Nephron (organoid): ENCODE data around the gene CCBE1.

Experiments used
- H3K27ac Mint-ChIP-seq, 3 experiments: 2 replicates each; pipeline ENCODE4 v1.8.0; 2020; ENCODE audit warnings: mixed read lengths in 3 of 3, mild to moderate bottlenecking in 2 of 3, moderate library complexity in 1 of 3
- H3K27me3 Mint-ChIP-seq: 2 replicates; pipeline ENCODE4 v1.8.0; 2021; ENCODE audit warnings: low read depth, mild to moderate bottlenecking, moderate library complexity, mixed read lengths
- H3K36me3 Mint-ChIP-seq: 2 replicates; pipeline ENCODE4 v1.8.0; 2020; ENCODE audit warnings: low read depth, mixed read lengths
- H3K4me1 Mint-ChIP-seq: 2 replicates; pipeline ENCODE4 v1.8.0; 2020; ENCODE audit warnings: mixed read lengths
- H3K4me3 Mint-ChIP-seq, 3 experiments: 2 replicates each; pipeline ENCODE4 v1.8.0; 2020; ENCODE audit warnings: mild to moderate bottlenecking in 3 of 3, mixed read lengths in 3 of 3, moderate library complexity in 2 of 3
- H3K9me3 Mint-ChIP-seq: 2 replicates; pipeline ENCODE4 v1.8.0; 2020; ENCODE audit warnings: mixed read lengths
- CTCF ChIP-seq, 3 experiments: fragments of 200-600 bp; sonication (generic); IDR thresholded peaks; one replicate each; pipeline ENCODE4 v1.5.0; 2021; ENCODE audit warnings: antibody characterized with exemption in 3 of 3; ENCODE audit not compliant: unreplicated experiment in 3 of 3

The CCBE1 gene

GRCh38 chr18:59460072-59460420, 237.2 kb downstream of the CCBE1 start:
- Mint-ChIP-seq H3K4me3 (no peak overlapping the region), H3K4me1 (peaks cover 24% of the 10 kb centered on the region), H3K36me3 (peaks cover 29% of the 10 kb centered on the region), H3K27ac (peak overlapping the region; percentile 63 to 80 (median 80)), H3K9me3 (no peaks in the 10 kb centered on the region), H3K27me3 (peaks cover 9% of the 10 kb centered on the region)
- no peak for TF ChIP-seq CTCF (IDR thresholded peaks at IDR 0.05; ENCODE audit: unreplicated experiment in 3 of 3)

GRCh38 chr18:59459369-59460071, 237.7 kb downstream of the CCBE1 start:
- peaks cover 29% of the 10 kb centered on the region for H3K4me1 Mint-ChIP-seq
- peak overlapping the region; percentile 63 to 80 (median 80) for H3K27ac Mint-ChIP-seq
- peak; percentile 53 to 70 (median 59) for TF ChIP-seq CTCF (IDR thresholded peaks at IDR 0.05; ENCODE audit: unreplicated experiment in 3 of 3)
- no peaks in the 10 kb centered on the region for H3K9me3 Mint-ChIP-seq
- H3K27me3 Mint-ChIP-seq, result peaks cover 9% of the 10 kb centered on the region
- peaks cover 34% of the 10 kb centered on the region for H3K36me3 Mint-ChIP-seq
- no peak overlapping the region for H3K4me3 Mint-ChIP-seq

- Mint-ChIP-seq H3K27ac (no peak overlapping the region), H3K36me3 (peaks cover 34% of the 10 kb centered on the region), H3K4me1 (peaks cover 29% of the 10 kb centered on the region), H3K9me3 (no peaks in the 10 kb centered on the region), H3K4me3 (no peak overlapping the region), H3K27me3 (peaks cover 9% of the 10 kb centered on the region)
- TF ChIP-seq CTCF (IDR thresholded peaks at IDR 0.05; ENCODE audit: unreplicated experiment in 3 of 3), result no peak
These were observed 238.6 kb downstream of the CCBE1 start for GRCh38 chr18:59458575-59458974.

GRCh38 chr18:59456657-59457056, 240.6 kb downstream of the CCBE1 start:
- peaks cover 9% of the 10 kb centered on the region for H3K27me3 Mint-ChIP-seq
- TF ChIP-seq CTCF (IDR thresholded peaks at IDR 0.05; ENCODE audit: unreplicated experiment in 3 of 3), result no peak
- H3K27ac Mint-ChIP-seq, result no peak overlapping the region
- H3K4me3 Mint-ChIP-seq, result no peak overlapping the region
- peaks cover 42% of the 10 kb centered on the region for H3K36me3 Mint-ChIP-seq
- peaks cover 29% of the 10 kb centered on the region for H3K4me1 Mint-ChIP-seq
- no peaks in the 10 kb centered on the region for H3K9me3 Mint-ChIP-seq

- H3K36me3 Mint-ChIP-seq, result peaks cover 41% of the 10 kb centered on the region
- no peak for TF ChIP-seq CTCF (IDR thresholded peaks at IDR 0.05; ENCODE audit: unreplicated experiment in 3 of 3)
- peaks cover 9% of the 10 kb centered on the region for H3K27me3 Mint-ChIP-seq
- H3K9me3 Mint-ChIP-seq, result no peaks in the 10 kb centered on the region
- H3K27ac Mint-ChIP-seq, result peak overlapping the region in 2 of 3 experiments; percentile 2 to 4
- no peak overlapping the region for H3K4me3 Mint-ChIP-seq
- peaks cover 24% of the 10 kb centered on the region for H3K4me1 Mint-ChIP-seq
These were observed 241.4 kb downstream of the CCBE1 start for GRCh38 chr18:59455728-59456276.
